ENCODE measurements around the gene MPP2. TPM values are rescaled to one million over a fixed set of nuclear protein-coding genes. Genes with fewer than 3 reads are reported as not detected.

The MPP2 gene
- total and polyA plus RNA-seq, 2 donors (not counting 3 experiments of a cell fraction or from before 2014, with no cell fraction given), result 1.4 to 1.6 TPM

DNA sequence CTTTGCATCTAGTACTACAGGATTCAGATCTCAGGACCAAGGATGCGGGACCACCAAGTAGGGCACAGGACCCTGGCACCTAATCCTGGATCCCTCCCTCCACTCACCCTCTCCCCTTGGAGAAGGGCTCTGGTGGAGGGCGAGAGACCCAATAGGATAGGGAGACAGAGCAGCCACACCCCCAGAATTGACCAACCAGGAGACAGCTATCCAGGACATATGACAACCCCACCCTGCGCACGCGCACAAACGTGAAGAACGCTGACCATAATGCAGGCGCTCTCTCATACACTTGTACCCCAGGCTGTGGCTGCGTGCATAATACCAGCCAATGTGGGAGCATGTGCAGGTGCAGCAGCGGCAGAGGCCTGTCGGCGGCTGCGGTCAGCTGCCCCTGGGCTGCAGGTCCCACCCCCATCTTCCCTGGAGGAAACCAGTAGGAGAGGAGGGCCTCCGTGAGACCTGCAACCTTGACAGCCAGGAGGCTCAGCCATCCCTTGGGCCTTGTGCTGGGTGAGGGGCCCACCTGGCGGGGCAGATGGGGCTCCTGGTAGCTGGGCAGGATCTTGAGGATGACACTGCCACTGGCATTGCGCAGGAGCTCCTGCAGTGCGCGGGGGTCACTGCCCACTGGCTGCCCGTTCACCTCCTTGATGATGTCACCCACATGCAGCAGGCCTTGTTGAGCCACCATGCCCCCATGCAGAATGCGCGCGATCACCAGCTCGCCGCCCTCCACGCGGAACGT is 25.4 kb downstream of the MPP2 start:
- intact Hi-C loops (cut with micrococcal nuclease) (no loop called here), dilution Hi-C loops (cut with MboI; ENCODE audit: extremely low pct_ligation_motif_present, low sequenced_read_pairs) (no loop called here)
- Histone ChIP-seq H3K27ac (ENCODE audit: insufficient read depth, low read depth, low read length) (no peak overlapping the region), H4K20me1 (replicated peaks; ENCODE audit: control insufficient read depth, extremely low read depth, insufficient read depth, low read length) (no peaks in the 10 kb centered on the region), H3K9me1 (replicated peaks; ENCODE audit: control insufficient read depth, extremely low read depth, insufficient read depth, low read length) (no peaks in the 10 kb centered on the region), H3K4me1 (ENCODE audit: control insufficient read depth, extremely low read depth, insufficient read depth, low read length) (no peaks in the 10 kb centered on the region), H3K79me2 (ENCODE audit: control insufficient read depth, insufficient read depth, low read length) (no peaks in the 10 kb centered on the region), H3K9me3 (replicated peaks; ENCODE audit: control insufficient read depth, insufficient read depth, low read length) (no peaks in the 10 kb centered on the region), H3K36me3 (ENCODE audit: control insufficient read depth in 2 of 2, extremely low read depth in 1 of 2, insufficient read depth in 2 of 2, low read length in 2 of 2) (no peaks in the 10 kb centered on the region), H3K27me3 (ENCODE audit: control insufficient read depth in 2 of 2, insufficient read depth in 2 of 2, low read length in 2 of 2) (no peaks in the 10 kb centered on the region), H3K4me3 (replicated peaks in 1 of 3; ENCODE audit: insufficient read depth in 1 of 3, low read depth in 1 of 3, low read length in 3 of 3) (no peak overlapping the region), H3K9ac (replicated peaks; ENCODE audit: extremely low read depth, insufficient read depth, low read length) (no peak overlapping the region), H2AFZ (ENCODE audit: low read depth, low read length) (no peak overlapping the region), H3K4me2 (ENCODE audit: insufficient read depth, low read length) (no peak overlapping the region)
- FAIRE-seq (no peak), DNase-seq (ENCODE audit: low read depth, low spot score) (no peak)
- ChIA-PET CTCF (interaction anchor here (1.4 to 4.7 kb wide), 2 partner anchors 11 to 36 kb away, joined by 4 to 69 read pairs; no protein-coding TSS in a partner anchor), POLR2A (no interaction called here)
- TF ChIP-seq JUN (IDR thresholded peaks at IDR 0.05; ENCODE audit: borderline replicate concordance, insufficient read depth, insufficient read length, low read depth), result no peak
- no peak for TF ChIP-seq FOS (IDR thresholded peaks at IDR 0.05; ENCODE audit: borderline replicate concordance, insufficient read depth, low read length)
- no peak for TF ChIP-seq POLR2AphosphoS5 (IDR thresholded peaks at IDR 0.05; ENCODE audit: insufficient read depth, low read depth, low read length)
- TF ChIP-seq MYC (IDR thresholded peaks at IDR 0.05; ENCODE audit: low read depth, low read length), result no peak
- TF ChIP-seq EZH2 (IDR thresholded peaks at IDR 0.05; ENCODE audit: borderline replicate concordance, low read depth, low read length, severe bottlenecking), result no peak
- TF ChIP-seq POLR2A (IDR thresholded peaks at IDR 0.05; ENCODE audit: low read depth, low read length), result no peak
- no peak for TF ChIP-seq GATA2 (IDR thresholded peaks at IDR 0.05; ENCODE audit: insufficient read depth, insufficient read length, low read depth, low read length)
- TF ChIP-seq, protein P1, sequence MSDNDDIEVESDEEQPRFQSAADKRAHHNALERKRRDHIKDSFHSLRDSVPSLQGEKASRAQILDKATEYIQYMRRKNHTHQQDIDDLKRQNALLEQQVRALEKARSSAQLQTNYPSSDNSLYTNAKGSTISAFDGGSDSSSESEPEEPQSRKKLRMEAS (IDR thresholded peaks at IDR 0.05; ENCODE audit: insufficient read depth, insufficient read length), result no peak
- BruUV-seq (replicated peaks), result no TSS peak
